ENCODE measurements around the gene TELO2.

Gene TELO2

DNA sequence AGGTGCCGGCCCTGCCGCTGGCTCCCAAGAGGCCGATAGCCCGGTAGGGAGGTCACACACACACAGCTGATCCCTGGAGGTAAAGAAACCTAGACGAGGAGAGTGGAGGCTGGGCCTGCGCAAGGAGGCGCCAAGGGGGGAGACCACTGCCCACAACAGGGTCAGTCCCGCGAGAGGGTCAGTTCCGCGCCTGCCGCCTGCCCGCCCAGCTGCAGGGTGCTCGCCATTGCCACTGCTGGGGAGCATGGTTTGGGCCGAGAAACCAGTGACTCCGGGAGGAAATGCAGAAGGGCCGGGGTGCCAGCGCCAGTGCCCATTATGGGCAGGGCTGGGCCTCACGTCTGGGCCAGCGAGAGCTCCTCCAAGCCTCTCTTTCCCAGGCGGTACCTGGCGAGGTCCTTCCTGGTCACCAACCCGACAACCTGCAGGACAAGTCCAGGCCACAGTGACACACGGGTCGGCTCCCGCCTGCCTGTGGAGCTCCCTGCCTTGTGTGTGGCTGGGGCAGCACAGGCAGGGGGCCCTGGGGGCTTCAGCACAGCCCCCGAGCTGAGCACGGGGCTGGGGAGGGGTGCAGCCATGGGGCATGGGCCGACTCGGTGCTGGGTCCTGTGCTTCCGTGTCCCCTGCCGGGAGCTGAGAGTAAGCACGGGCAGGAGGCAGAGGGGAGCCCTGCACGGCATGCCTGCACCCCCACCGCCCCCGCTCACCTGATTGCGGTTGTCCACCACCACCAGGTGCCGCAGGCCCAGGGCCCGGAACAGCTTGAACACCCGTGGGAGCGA, 46.7 kb upstream of the TELO2 start:
- TF ChIP-seq, protein P1, sequence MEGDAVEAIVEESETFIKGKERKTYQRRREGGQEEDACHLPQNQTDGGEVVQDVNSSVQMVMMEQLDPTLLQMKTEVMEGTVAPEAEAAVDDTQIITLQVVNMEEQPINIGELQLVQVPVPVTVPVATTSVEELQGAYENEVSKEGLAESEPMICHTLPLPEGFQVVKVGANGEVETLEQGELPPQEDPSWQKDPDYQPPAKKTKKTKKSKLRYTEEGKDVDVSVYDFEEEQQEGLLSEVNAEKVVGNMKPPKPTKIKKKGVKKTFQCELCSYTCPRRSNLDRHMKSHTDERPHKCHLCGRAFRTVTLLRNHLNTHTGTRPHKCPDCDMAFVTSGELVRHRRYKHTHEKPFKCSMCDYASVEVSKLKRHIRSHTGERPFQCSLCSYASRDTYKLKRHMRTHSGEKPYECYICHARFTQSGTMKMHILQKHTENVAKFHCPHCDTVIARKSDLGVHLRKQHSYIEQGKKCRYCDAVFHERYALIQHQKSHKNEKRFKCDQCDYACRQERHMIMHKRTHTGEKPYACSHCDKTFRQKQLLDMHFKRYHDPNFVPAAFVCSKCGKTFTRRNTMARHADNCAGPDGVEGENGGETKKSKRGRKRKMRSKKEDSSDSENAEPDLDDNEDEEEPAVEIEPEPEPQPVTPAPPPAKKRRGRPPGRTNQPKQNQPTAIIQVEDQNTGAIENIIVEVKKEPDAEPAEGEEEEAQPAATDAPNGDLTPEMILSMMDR (IDR thresholded peaks at IDR 0.05; ENCODE audit: borderline replicate concordance, insufficient read depth, low read depth, low read length) = no peak
- no peak overlapping the region for H3K4me3 ChIP-seq (ENCODE audit: low read depth, low read length)

DNA sequence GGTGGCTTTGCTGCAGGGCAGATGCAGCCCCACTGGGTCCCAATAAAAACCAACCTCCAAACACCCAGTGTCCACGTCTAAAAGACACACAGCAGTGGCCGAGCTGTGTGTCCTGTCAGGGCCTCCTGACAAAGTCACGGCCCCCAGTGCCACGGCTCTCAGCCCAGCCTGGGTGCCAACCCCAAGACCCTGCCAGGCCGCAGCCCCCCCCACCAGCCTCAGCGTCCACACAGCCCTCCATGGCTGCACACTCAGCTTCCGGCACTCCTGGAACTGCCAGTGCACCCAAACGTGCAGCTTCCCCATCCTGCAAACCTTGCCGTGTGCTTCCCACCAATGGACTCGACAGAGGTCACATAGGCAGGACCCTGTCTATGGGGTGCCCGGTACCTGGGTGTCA, 45.2 kb upstream of the TELO2 start:
- TF ChIP-seq, protein P1 (IDR thresholded peaks at IDR 0.05; ENCODE audit: borderline replicate concordance, insufficient read depth, low read depth, low read length) = no peak
- H3K4me3 ChIP-seq (ENCODE audit: low read depth, low read length) = no peak overlapping the region

GRCh38 chr16:1448536-1449116, 44.5 kb upstream of the TELO2 start:
- H3K4me3 ChIP-seq (ENCODE audit: low read depth, low read length) = no peak overlapping the region
- TF ChIP-seq, protein P1 (IDR thresholded peaks at IDR 0.05; ENCODE audit: borderline replicate concordance, insufficient read depth, low read depth, low read length) = no peak

- H3K4me3 ChIP-seq (ENCODE audit: low read depth, low read length) = no peak overlapping the region
- TF ChIP-seq, protein P1 (IDR thresholded peaks at IDR 0.05; ENCODE audit: borderline replicate concordance, insufficient read depth, low read depth, low read length) = no peak
Observed at GRCh38 chr16:1449201-1449788, 43.9 kb upstream of the TELO2 start.

DNA sequence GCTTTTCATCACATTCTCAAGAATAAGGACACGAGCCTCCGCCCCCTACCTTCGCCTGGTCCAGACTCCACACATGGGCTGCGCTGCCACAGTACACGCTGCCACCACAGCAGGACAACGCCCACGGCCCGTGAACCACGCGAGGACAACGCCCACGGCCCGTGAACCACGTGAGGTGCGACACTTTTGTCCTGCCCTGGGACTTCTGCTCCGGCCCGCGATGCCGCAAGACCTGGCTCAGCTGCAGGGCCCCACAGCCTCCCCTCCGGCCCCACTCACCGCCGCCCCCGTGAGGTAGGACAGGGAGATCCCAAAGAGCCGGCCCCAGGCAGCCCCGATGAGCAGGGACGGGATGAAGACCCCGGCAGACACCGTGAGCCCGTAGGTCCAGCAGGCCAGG, 42.9 kb upstream of the TELO2 start:
- no peak overlapping the region for H3K4me3 ChIP-seq (ENCODE audit: low read depth, low read length)
- TF ChIP-seq, protein P1 (IDR thresholded peaks at IDR 0.05; ENCODE audit: borderline replicate concordance, insufficient read depth, low read depth, low read length) = no peak

DNA sequence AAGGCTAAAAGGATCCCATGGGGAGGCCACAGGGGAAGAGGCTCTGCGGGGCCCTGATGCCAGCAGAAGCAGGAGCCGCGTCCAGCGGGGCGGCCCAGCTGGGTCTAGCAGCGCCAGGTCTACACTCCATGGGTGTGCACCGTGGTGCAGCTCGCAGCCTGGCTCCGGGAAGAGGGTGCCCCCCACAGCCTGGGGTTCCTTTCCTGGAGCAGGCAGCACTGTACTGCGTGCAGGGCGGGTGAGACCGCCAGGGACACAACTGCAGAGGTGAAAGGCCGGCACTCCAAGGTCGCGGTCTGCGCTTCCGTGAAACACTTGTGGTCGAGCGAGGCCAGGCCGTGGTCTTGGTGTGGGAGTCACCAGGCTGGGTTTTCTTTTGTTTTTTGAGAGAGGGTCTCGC, 42.3 kb upstream of the TELO2 start:
- no peak overlapping the region for H3K4me3 ChIP-seq (ENCODE audit: low read depth, low read length)
- TF ChIP-seq, protein P1 (IDR thresholded peaks at IDR 0.05; ENCODE audit: borderline replicate concordance, insufficient read depth, low read depth, low read length) = no peak

Measured in GM12875 (cell line).